ENCODE measurements around the gene PPP6R2. TPM values are rescaled to one million over a fixed set of nuclear protein-coding genes. Genes with fewer than 3 reads are reported as not detected.

The PPP6R2 gene
- total RNA-seq, 1 donor from 2014 or later, result 32.6 TPM

GRCh38 chr22:50469377-50470305, 126.5 kb downstream of the PPP6R2 start:
- Histone ChIP-seq H3F3A (ENCODE audit: low read depth) (no peaks in the 10 kb centered on the region), H3K4me2 (no peak overlapping the region), H3K27ac (no peak overlapping the region), H4K20me1 (ENCODE audit: low read depth) (peaks cover 77% of the 10 kb centered on the region), H3K4me1 (peaks cover 12% of the 10 kb centered on the region), H3K36me3 (no peaks in the 10 kb centered on the region), H3K4me3 (no peak overlapping the region), H3K9ac (no peak overlapping the region), H2AFZ (replicated peaks) (no peak overlapping the region), H3K79me2 (ENCODE audit: low read depth) (peaks cover 65% of the 10 kb centered on the region), H3K9me3 (ENCODE audit: low read depth) (no peaks in the 10 kb centered on the region), H3K27me3 (no peaks in the 10 kb centered on the region)
- peaks cover 16% of the 10 kb centered on the region for H3K4me1 Mint-ChIP-seq
- H3K27ac Mint-ChIP-seq, result no peak overlapping the region
- DNase-seq (ENCODE audit: low spot score), result no peak
- H3K9me3 Mint-ChIP-seq, result no peaks in the 10 kb centered on the region
- no peak overlapping the region for H3K4me3 Mint-ChIP-seq
- TF ChIP-seq EZH2phosphoT487 (IDR thresholded peaks at IDR 0.05), result no peak
- no peak for TF ChIP-seq EZH2 (IDR thresholded peaks at IDR 0.05)
- no peak for TF ChIP-seq CTCF (IDR thresholded peaks at IDR 0.05)
- no peaks in the 10 kb centered on the region for H3K27me3 Mint-ChIP-seq (ENCODE audit: insufficient read depth, low read depth)
- peaks cover 6% of the 10 kb centered on the region for H3K36me3 Mint-ChIP-seq

GRCh38 chr22:50470491-50470890, 127.4 kb downstream of the PPP6R2 start:
- peaks cover 77% of the 10 kb centered on the region for H4K20me1 ChIP-seq (ENCODE audit: low read depth)
- no peaks in the 10 kb centered on the region for H3F3A ChIP-seq (ENCODE audit: low read depth)
- no peaks in the 10 kb centered on the region for H3K9me3 ChIP-seq (ENCODE audit: low read depth)
- H3K4me1 ChIP-seq, result peaks cover 14% of the 10 kb centered on the region
- H3K4me3 Mint-ChIP-seq, result no peak overlapping the region
- H3K4me1 Mint-ChIP-seq, result peaks cover 19% of the 10 kb centered on the region
- no peak overlapping the region for H3K9ac ChIP-seq
- peaks cover 1% of the 10 kb centered on the region for H3K27me3 Mint-ChIP-seq (ENCODE audit: insufficient read depth, low read depth)
- peaks cover 65% of the 10 kb centered on the region for H3K79me2 ChIP-seq (ENCODE audit: low read depth)
- H3K27ac ChIP-seq, result no peak overlapping the region
- H3K27ac Mint-ChIP-seq, result peak overlapping the region; percentile 37
- H3K36me3 ChIP-seq, result no peaks in the 10 kb centered on the region
- no peaks in the 10 kb centered on the region for H3K9me3 Mint-ChIP-seq
- peaks cover 6% of the 10 kb centered on the region for H3K36me3 Mint-ChIP-seq
- no peak for DNase-seq (ENCODE audit: low spot score)
- H3K27me3 ChIP-seq, result no peaks in the 10 kb centered on the region
- H3K4me2 ChIP-seq, result no peak overlapping the region
- TF ChIP-seq EZH2phosphoT487 (IDR thresholded peaks at IDR 0.05) (no peak), CTCF (IDR thresholded peaks at IDR 0.05) (no peak), EZH2 (IDR thresholded peaks at IDR 0.05) (no peak)
- H3K4me3 ChIP-seq, result no peak overlapping the region
- no peak overlapping the region for H2AFZ ChIP-seq (replicated peaks)

GRCh38 chr22:50471197-50471847, 128.2 kb downstream of the PPP6R2 start:
- Mint-ChIP-seq H3K9me3 (no peaks in the 10 kb centered on the region), H3K4me3 (no peak overlapping the region), H3K4me1 (peaks cover 20% of the 10 kb centered on the region), H3K27ac (no peak overlapping the region), H3K27me3 (ENCODE audit: insufficient read depth, low read depth) (peaks cover 3% of the 10 kb centered on the region), H3K36me3 (peaks cover 5% of the 10 kb centered on the region)
- Histone ChIP-seq H4K20me1 (ENCODE audit: low read depth) (peaks cover 77% of the 10 kb centered on the region), H3K4me3 (no peak overlapping the region), H3K79me2 (ENCODE audit: low read depth) (peaks cover 65% of the 10 kb centered on the region), H3K4me2 (no peak overlapping the region), H3K27me3 (no peaks in the 10 kb centered on the region), H3F3A (ENCODE audit: low read depth) (no peaks in the 10 kb centered on the region), H3K27ac (no peak overlapping the region), H3K36me3 (no peaks in the 10 kb centered on the region), H3K4me1 (peaks cover 15% of the 10 kb centered on the region), H3K9ac (no peak overlapping the region), H2AFZ (replicated peaks) (no peak overlapping the region), H3K9me3 (ENCODE audit: low read depth) (no peaks in the 10 kb centered on the region)
- no peak for DNase-seq (ENCODE audit: low spot score)
- TF ChIP-seq CTCF (IDR thresholded peaks at IDR 0.05) (no peak), EZH2 (IDR thresholded peaks at IDR 0.05) (no peak), EZH2phosphoT487 (IDR thresholded peaks at IDR 0.05) (no peak)
